Memory B cell (primary cell): Measurements from ENCODE around the gene GOLGA6C.
"Not testable (repeated sequence)": the region's sequence is repeated elsewhere in the genome, so short reads cannot be mapped to it uniquely, and the experiment has no call there.

ENCODE experiments used
- ATAC-seq: fragments of 150-1000 bp; cut with Tn5 transposase; 2 replicates; pipeline ENCODE4 v1.10.0; 2021; ENCODE audit warnings: low read depth, mild to moderate bottlenecking, moderate library complexity
- DNase-seq, 2 donors: peaks; one replicate each; pipeline ENCODE4 v3.0.0; 2022; ENCODE audit warnings: low spot score in 2 of 2
- H3K27ac Mint-ChIP-seq: one replicate; pipeline ENCODE4 v1.8.0; 2022; ENCODE audit warnings: mild to moderate bottlenecking, moderate library complexity, mixed read lengths
- H3K27me3 Mint-ChIP-seq: one replicate; pipeline ENCODE4 v1.8.0; 2022; ENCODE audit warnings: mixed read lengths
- H3K36me3 Mint-ChIP-seq: one replicate; pipeline ENCODE4 v1.8.0; 2022; ENCODE audit warnings: mild to moderate bottlenecking, mixed read lengths
- H3K4me1 Mint-ChIP-seq: one replicate; pipeline ENCODE4 v1.8.0; 2022; ENCODE audit warnings: mixed read lengths
- H3K4me3 Mint-ChIP-seq: one replicate; pipeline ENCODE4 v1.8.0; 2022; ENCODE audit warnings: mild to moderate bottlenecking, moderate library complexity, mixed read lengths
- H3K9me3 Mint-ChIP-seq: one replicate; pipeline ENCODE4 v1.8.0; 2022; ENCODE audit warnings: mixed read lengths

The GOLGA6C gene

GRCh38 chr15:75219507-75219929 is 38.6 kb upstream of the GOLGA6C start:
- Mint-ChIP-seq H3K4me1 (peaks cover 11% of the 10 kb centered on the region), H3K27ac (peak overlapping the region; percentile 94)
- not testable (repeated sequence) for H3K27me3 Mint-ChIP-seq, H3K36me3 Mint-ChIP-seq, H3K4me3 Mint-ChIP-seq, H3K9me3 Mint-ChIP-seq
- DNase-seq (peak in 1 of 2 donors; percentile 35), ATAC-seq (peak; percentile 81)

- Mint-ChIP-seq H3K36me3 (no peaks in the 10 kb centered on the region), H3K4me3 (no peak overlapping the region), H3K9me3 (no peaks in the 10 kb centered on the region), H3K4me1 (peaks cover 11% of the 10 kb centered on the region), H3K27me3 (peaks cover 3% of the 10 kb centered on the region), H3K27ac (no peak overlapping the region)
- DNase-seq (no peak), ATAC-seq (no peak)
Observed at GRCh38 chr15:75223688-75224087, 34.4 kb upstream of the GOLGA6C start.

GRCh38 chr15:75224281-75224680 is 33.9 kb upstream of the GOLGA6C start:
- Mint-ChIP-seq H3K27ac (no peak overlapping the region), H3K27me3 (peaks cover 3% of the 10 kb centered on the region), H3K4me3 (no peak overlapping the region), H3K4me1 (peaks cover 9% of the 10 kb centered on the region), H3K36me3 (no peaks in the 10 kb centered on the region), H3K9me3 (no peaks in the 10 kb centered on the region)
- ATAC-seq (no peak), DNase-seq (no peak)

GRCh38 chr15:75225102-75225836 is 32.9 kb upstream of the GOLGA6C start:
- H3K27me3 Mint-ChIP-seq, H3K36me3 Mint-ChIP-seq, ATAC-seq, H3K4me3 Mint-ChIP-seq, H3K4me1 Mint-ChIP-seq, DNase-seq, H3K27ac Mint-ChIP-seq, H3K9me3 Mint-ChIP-seq: not testable (repeated sequence)

- ATAC-seq (no peak), DNase-seq (no peak)
- no peaks in the 10 kb centered on the region for H3K9me3 Mint-ChIP-seq
- H3K27ac Mint-ChIP-seq, result no peak overlapping the region
- peaks cover 3% of the 10 kb centered on the region for H3K27me3 Mint-ChIP-seq
- no peaks in the 10 kb centered on the region for H3K36me3 Mint-ChIP-seq
- no peak overlapping the region for H3K4me3 Mint-ChIP-seq
- H3K4me1 Mint-ChIP-seq, result peaks cover 5% of the 10 kb centered on the region
Observed at GRCh38 chr15:75225951-75226732, 32.0 kb upstream of the GOLGA6C start.

GRCh38 chr15:75227112-75227511 is 31.0 kb upstream of the GOLGA6C start:
- H3K27me3 Mint-ChIP-seq, DNase-seq, H3K4me1 Mint-ChIP-seq, H3K36me3 Mint-ChIP-seq, H3K27ac Mint-ChIP-seq, H3K4me3 Mint-ChIP-seq, ATAC-seq, H3K9me3 Mint-ChIP-seq: not testable (repeated sequence)

GRCh38 chr15:75227663-75228280 is 30.4 kb upstream of the GOLGA6C start:
- H3K36me3 Mint-ChIP-seq, result no peaks in the 10 kb centered on the region
- no peak for DNase-seq
- no peak overlapping the region for H3K27ac Mint-ChIP-seq

GRCh38 chr15:75228787-75229186 is 29.3 kb upstream of the GOLGA6C start:
- H3K4me3 Mint-ChIP-seq, result no peak overlapping the region
- H3K9me3 Mint-ChIP-seq, result no peaks in the 10 kb centered on the region
- peaks cover 13% of the 10 kb centered on the region for H3K27me3 Mint-ChIP-seq
- H3K36me3 Mint-ChIP-seq, result no peaks in the 10 kb centered on the region
- peaks cover 7% of the 10 kb centered on the region for H3K4me1 Mint-ChIP-seq
- H3K27ac Mint-ChIP-seq, result no peak overlapping the region
- no peak for DNase-seq
- no peak for ATAC-seq

More at GRCh38 chr15:75227663-75228280, 30.4 kb upstream of the GOLGA6C start:
- no peak overlapping the region for H3K4me3 Mint-ChIP-seq
- no peaks in the 10 kb centered on the region for H3K9me3 Mint-ChIP-seq
- H3K4me1 Mint-ChIP-seq, result peaks cover 7% of the 10 kb centered on the region
- peaks cover 13% of the 10 kb centered on the region for H3K27me3 Mint-ChIP-seq
- no peak for ATAC-seq

GRCh38 chr15:75229191-75230015 is 28.7 kb upstream of the GOLGA6C start:
- H3K4me3 Mint-ChIP-seq, result no peak overlapping the region
- no peak for DNase-seq
- ATAC-seq, result no peak
- no peak overlapping the region for H3K27ac Mint-ChIP-seq
- H3K36me3 Mint-ChIP-seq, result no peaks in the 10 kb centered on the region
- H3K27me3 Mint-ChIP-seq, result peaks cover 13% of the 10 kb centered on the region
- peaks cover 7% of the 10 kb centered on the region for H3K4me1 Mint-ChIP-seq
- H3K9me3 Mint-ChIP-seq, result no peaks in the 10 kb centered on the region

- DNase-seq (no peak), ATAC-seq (no peak)
- Mint-ChIP-seq H3K9me3 (no peaks in the 10 kb centered on the region), H3K4me3 (no peak overlapping the region), H3K36me3 (no peaks in the 10 kb centered on the region), H3K27me3 (peaks cover 14% of the 10 kb centered on the region), H3K4me1 (peaks cover 7% of the 10 kb centered on the region), H3K27ac (no peak overlapping the region)
Observed at GRCh38 chr15:75230016-75230343, 28.2 kb upstream of the GOLGA6C start.

GRCh38 chr15:75230551-75231371 is 27.4 kb upstream of the GOLGA6C start:
- no peak overlapping the region for H3K4me3 Mint-ChIP-seq
- no peaks in the 10 kb centered on the region for H3K36me3 Mint-ChIP-seq
- no peak overlapping the region for H3K27ac Mint-ChIP-seq
- DNase-seq, result no peak
- peaks cover 14% of the 10 kb centered on the region for H3K27me3 Mint-ChIP-seq
- ATAC-seq, result peak; percentile 27
- H3K4me1 Mint-ChIP-seq, result peaks cover 7% of the 10 kb centered on the region
- no peaks in the 10 kb centered on the region for H3K9me3 Mint-ChIP-seq

GRCh38 chr15:75231836-75232235 is 26.3 kb upstream of the GOLGA6C start:
- Mint-ChIP-seq H3K27me3 (peaks cover 14% of the 10 kb centered on the region), H3K36me3 (no peaks in the 10 kb centered on the region), H3K4me3 (no peak overlapping the region), H3K9me3 (no peaks in the 10 kb centered on the region), H3K4me1 (peaks cover 7% of the 10 kb centered on the region), H3K27ac (no peak overlapping the region)
- no peak for ATAC-seq
- no peak for DNase-seq

- ATAC-seq (no peak), DNase-seq (no peak)
- Mint-ChIP-seq H3K27ac (no peak overlapping the region), H3K36me3 (no peaks in the 10 kb centered on the region), H3K4me1 (peaks cover 7% of the 10 kb centered on the region), H3K4me3 (no peak overlapping the region), H3K27me3 (peaks cover 14% of the 10 kb centered on the region), H3K9me3 (no peaks in the 10 kb centered on the region)
Observed at GRCh38 chr15:75232252-75232813, 25.8 kb upstream of the GOLGA6C start.
